GM23338 (cell line): Measurements from ENCODE around the gene WIPF3. TPM values are rescaled to one million over a fixed set of nuclear protein-coding genes. Genes with fewer than 3 reads are reported as not detected.

Source experiments
- ATAC-seq: fragments of 200-7000 bp; cut with Tn5 transposase; 3 replicates; pipeline ENCODE4 v1.9.1; 2020
- DNase-seq: peaks from one replicate; pipeline ENCODE4 v3.0.0-alpha.2; 2015; ENCODE audit warnings: low spot score
- H2AFZ ChIP-seq: fragments of 200-600 bp; sonication (generic); 2 replicates; pipeline ENCODE4 v1.8.0; 2016; ENCODE audit warnings: antibody characterized with exemption, mild to moderate bottlenecking, moderate library complexity
- H3F3A ChIP-seq: fragments of 200-600 bp; sonication (generic); replicated peaks from 2 replicates; pipeline ENCODE4 v1.8.0; 2017; ENCODE audit warnings: antibody characterized with exemption, mixed run types, low read depth
- H3K27ac ChIP-seq: fragments of 200-600 bp; sonication (generic); 2 replicates; pipeline ENCODE4 v1.6.1; 2016; ENCODE audit warnings: low read depth
- H3K27me3 ChIP-seq: fragments of 200-600 bp; sonication (generic); 2 replicates; pipeline ENCODE4 v1.8.0; 2016; ENCODE audit warnings: mild to moderate bottlenecking, mixed run types, moderate library complexity; ENCODE audit not compliant: insufficient read depth
- H3K36me3 ChIP-seq: fragments of 200-600 bp; sonication (generic); 2 replicates; pipeline ENCODE4 v1.8.0; 2016; ENCODE audit warnings: mild to moderate bottlenecking; ENCODE audit not compliant: insufficient read depth
- H3K4me1 ChIP-seq: fragments of 200-600 bp; sonication (generic); 2 replicates; pipeline ENCODE4 v1.8.0; 2016; ENCODE audit warnings: mild to moderate bottlenecking, moderate library complexity; ENCODE audit not compliant: insufficient read depth
- H3K4me2 ChIP-seq: fragments of 200-600 bp; sonication (generic); 2 replicates; pipeline ENCODE4 v1.7.1; 2017; ENCODE audit warnings: mixed run types
- H3K4me3 ChIP-seq: fragments of 200-600 bp; sonication (generic); 2 replicates; pipeline ENCODE4 v1.6.1; 2016; ENCODE audit warnings: mixed run types
- H3K79me2 ChIP-seq: fragments of 200-600 bp; sonication (generic); replicated peaks from 2 replicates; pipeline ENCODE4 v1.8.0; 2017; ENCODE audit warnings: mild to moderate bottlenecking; ENCODE audit not compliant: insufficient read depth
- H3K9me2 ChIP-seq: fragments of 200-600 bp; sonication (generic); 2 replicates; pipeline ENCODE4 v1.8.0; 2017; ENCODE audit not compliant: insufficient read depth
- H4K20me1 ChIP-seq: fragments of 200-600 bp; sonication (generic); replicated peaks from 2 replicates; pipeline ENCODE4 v1.8.0; 2017; ENCODE audit warnings: mild to moderate bottlenecking; ENCODE audit not compliant: insufficient read depth
- H3K27ac Mint-ChIP-seq: 2 replicates; pipeline ENCODE4 v1.8.0; 2020; ENCODE audit warnings: inconsistent platforms, mild to moderate bottlenecking, moderate library complexity, mixed read lengths
- H3K27me3 Mint-ChIP-seq: 3 replicates; pipeline ENCODE4 v1.8.0; 2022; ENCODE audit warnings: low read depth, mild to moderate bottlenecking, moderate library complexity, mixed read lengths, inconsistent platforms; ENCODE audit not compliant: insufficient read depth, poor library complexity
- H3K36me3 Mint-ChIP-seq: 3 replicates; pipeline ENCODE4 v1.8.0; 2021; ENCODE audit warnings: low read depth, mild to moderate bottlenecking, inconsistent platforms, moderate library complexity, mixed read lengths
- H3K4me1 Mint-ChIP-seq: 3 replicates; pipeline ENCODE4 v1.8.0; 2020; ENCODE audit warnings: mild to moderate bottlenecking, inconsistent platforms, mixed read lengths
- H3K4me3 Mint-ChIP-seq: 3 replicates; pipeline ENCODE4 v1.8.0; 2021; ENCODE audit warnings: moderate library complexity, mild to moderate bottlenecking, inconsistent platforms, mixed read lengths
- H3K9me3 Mint-ChIP-seq: 3 replicates; pipeline ENCODE4 v1.8.0; 2020; ENCODE audit warnings: moderate library complexity, mild to moderate bottlenecking, inconsistent platforms, mixed read lengths
- ETS1 ChIP-seq: IDR thresholded peaks from 2 replicates; pipeline ENCODE4 v1.6.1; 2016; ENCODE audit warnings: antibody characterized with exemption
- EZH2phosphoT487 ChIP-seq: fragments of 200-600 bp; sonication (generic); IDR thresholded peaks from one replicate; pipeline ENCODE4 v1.8.1; 2018; ENCODE audit warnings: antibody characterized with exemption; ENCODE audit not compliant: unreplicated experiment
- NANOG ChIP-seq: IDR thresholded peaks from 2 replicates; pipeline ENCODE4 v1.6.1; 2016; ENCODE audit warnings: antibody characterized with exemption, borderline replicate concordance
- POLR2AphosphoS5 ChIP-seq: IDR thresholded peaks from 2 replicates; pipeline ENCODE4 v1.6.1; 2016; ENCODE audit warnings: antibody characterized with exemption, low read depth
- STAT1 ChIP-seq: IDR thresholded peaks from one replicate; pipeline ENCODE4 v1.6.1; 2016; ENCODE audit warnings: antibody characterized with exemption; ENCODE audit not compliant: unreplicated experiment
- ZNF462 ChIP-seq: fragments of 250-450 bp; sonication (Bioruptor Pico); IDR thresholded peaks from 2 replicates; pipeline ENCODE4 v1.5.0; 2020; ENCODE audit warnings: mild to moderate bottlenecking, moderate library complexity
- polyA plus RNA-seq: library from polyadenylated mRNA; unstranded; fragments of >200 nt; fragmentation: Nextera tagmentation; extraction: Ambion mirVana; gene quantifications from 2 replicates; pipeline ENCODE4 v1.2.1, GENCODE V29; 2016
- total RNA-seq: library from RNA; depleted of rRNA; stranded (reverse); fragments of >200 nt; shearing (Covaris generic); gene quantifications from 2 replicates; pipeline ENCODE4 v1.2.3, GENCODE V29; 2014

Gene WIPF3
- total and polyA plus RNA-seq, 2 experiments from 2014 or later = 5.7 to 11.4 TPM

GRCh38 chr7:29801929-29802328 lies 4.4 kb upstream of the WIPF3 start:
- DNase-seq = no peak
- Histone ChIP-seq H3K4me3 (no peak overlapping the region), H3K27ac (no peak overlapping the region), H4K20me1 (no peaks in the 10 kb centered on the region; the same call in 1 of the 2 replicates), H3K4me2 (no peak overlapping the region), H3K4me1 (no peaks in the 10 kb centered on the region; the same call in 1 of the 2 replicates), H3K9me2 (no peaks in the 10 kb centered on the region), H3K27me3 (peaks cover 24% of the 10 kb centered on the region), H3F3A (peaks cover 8% of the 10 kb centered on the region; the same call in 1 of the 2 replicates), H2AFZ (no peak overlapping the region), H3K79me2 (no peaks in the 10 kb centered on the region), H3K36me3 (no peaks in the 10 kb centered on the region)
- peaks cover 17% of the 10 kb centered on the region for H3K27me3 Mint-ChIP-seq
- TF ChIP-seq ZNF462 (CRISPR knock-in tag) (no peak), ETS1 (no peak), STAT1 (no peak), NANOG (no peak), EZH2phosphoT487 (no peak), POLR2AphosphoS5 (no peak)
- H3K9me3 Mint-ChIP-seq = no peaks in the 10 kb centered on the region
- H3K27ac Mint-ChIP-seq = no peak overlapping the region
- H3K4me1 Mint-ChIP-seq = peaks cover 7% of the 10 kb centered on the region
- H3K4me3 Mint-ChIP-seq = no peak overlapping the region
- H3K36me3 Mint-ChIP-seq = no peaks in the 10 kb centered on the region
- no peak for ATAC-seq
